ENCODE data around the gene PTPN20.
"Not testable (repeated sequence)": the region's sequence is repeated elsewhere in the genome, so short reads cannot be mapped to it uniquely, and the experiment has no call there.

GRCh38 chr10:46890813-46891611, 20.2 kb upstream of the PTPN20 start:
- peak in 1 of 6 experiments; percentile 7 for TF ChIP-seq CTCF (IDR thresholded peaks at IDR 0.05)
- not testable (repeated sequence) for TF ChIP-seq POLR2A (IDR thresholded peaks at IDR 0.05)
